NCI-H82 treated with DMSO at 0.1 percent for 48 hours (cell line): ENCODE measurements around the gene CHKA.

ENCODE experiments used
- DNase-seq: peaks from one replicate; lab custom pipeline; 2025; ENCODE audit not compliant: unreplicated experiment; lab: John Stamatoyannopoulos, UW

The CHKA gene

DNA sequence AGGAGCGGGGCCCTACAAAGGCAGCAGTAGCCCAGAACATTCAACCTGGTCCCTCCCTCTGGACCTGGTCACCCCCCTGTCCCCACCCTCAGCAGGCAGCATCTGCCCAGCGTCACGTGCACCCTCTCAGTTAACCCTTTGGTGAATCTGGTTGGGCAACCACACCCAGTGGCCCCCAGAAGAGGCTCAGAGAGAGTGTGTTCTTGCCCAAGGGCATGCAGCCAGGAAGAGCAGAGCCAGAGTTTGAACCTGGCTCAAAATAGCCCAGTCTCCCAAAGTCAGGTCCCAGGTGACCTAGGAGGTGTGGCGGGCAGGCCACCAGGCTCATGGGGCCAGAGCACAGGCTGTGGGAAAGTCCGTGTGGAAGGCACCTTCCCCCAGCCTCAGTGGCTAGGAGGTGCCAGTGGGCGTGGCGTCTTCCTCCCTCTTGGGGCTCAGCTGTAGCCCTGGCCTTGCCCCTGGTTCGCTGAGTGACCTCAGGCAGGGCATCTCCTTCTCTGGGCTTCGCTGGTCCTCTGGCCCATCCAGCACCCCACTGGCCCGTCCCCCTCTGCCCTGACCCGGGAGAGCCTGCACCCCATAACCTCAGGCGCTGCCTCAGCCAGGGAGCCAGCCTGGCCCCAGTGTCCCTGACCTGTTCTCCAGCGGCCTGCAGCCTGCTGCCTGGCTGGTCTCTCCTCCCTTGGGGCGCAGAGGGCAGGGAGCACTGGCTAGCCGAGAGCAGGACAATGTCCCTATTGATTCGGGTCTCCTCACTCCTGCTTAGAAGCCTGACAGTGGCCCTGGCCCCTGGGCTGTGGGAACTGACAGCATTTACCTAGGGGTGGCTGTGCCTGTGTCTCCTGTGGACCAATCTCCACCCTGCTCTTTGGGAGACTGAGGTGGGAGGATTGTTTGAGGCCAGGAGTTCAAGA, 104.0 kb downstream of the CHKA start:
- DNase-seq, result no peak

DNA sequence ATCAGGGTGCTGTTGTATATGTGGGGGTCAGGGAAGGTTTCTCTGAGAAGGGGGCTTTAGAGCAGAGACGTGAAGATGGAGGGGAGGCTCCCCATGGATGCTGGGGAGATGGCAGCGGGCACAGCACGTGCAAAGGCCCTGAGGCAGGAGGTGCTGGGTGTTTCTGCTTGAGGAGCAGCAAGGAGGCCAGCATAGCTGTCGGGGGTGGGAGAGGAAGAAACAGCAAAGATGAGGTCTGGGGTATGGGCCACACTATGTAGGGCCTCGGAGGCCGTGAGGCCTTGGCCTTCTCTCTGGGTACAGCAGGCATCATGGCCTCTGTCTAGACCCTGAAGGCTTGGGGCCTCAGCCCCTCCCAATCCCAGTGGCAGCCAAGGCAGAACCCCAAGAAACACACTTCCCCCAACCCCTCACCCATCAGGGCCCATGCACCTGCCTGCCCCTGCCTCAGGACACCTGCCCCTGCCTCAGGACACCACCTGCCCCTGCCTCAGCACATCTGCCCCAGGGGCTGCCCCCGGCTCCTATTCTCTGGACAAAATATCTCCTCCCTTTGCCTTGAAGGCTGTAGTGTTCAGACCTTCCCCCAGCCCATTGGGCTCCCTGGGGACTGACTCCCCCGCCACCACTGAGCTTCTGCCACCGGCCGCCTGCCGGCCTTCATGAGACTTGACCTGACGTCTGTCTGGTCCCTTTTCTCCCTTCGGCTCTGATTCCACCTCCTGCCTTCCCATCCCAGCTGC, 104.9 kb downstream of the CHKA start:
- DNase-seq, result no peak

DNA sequence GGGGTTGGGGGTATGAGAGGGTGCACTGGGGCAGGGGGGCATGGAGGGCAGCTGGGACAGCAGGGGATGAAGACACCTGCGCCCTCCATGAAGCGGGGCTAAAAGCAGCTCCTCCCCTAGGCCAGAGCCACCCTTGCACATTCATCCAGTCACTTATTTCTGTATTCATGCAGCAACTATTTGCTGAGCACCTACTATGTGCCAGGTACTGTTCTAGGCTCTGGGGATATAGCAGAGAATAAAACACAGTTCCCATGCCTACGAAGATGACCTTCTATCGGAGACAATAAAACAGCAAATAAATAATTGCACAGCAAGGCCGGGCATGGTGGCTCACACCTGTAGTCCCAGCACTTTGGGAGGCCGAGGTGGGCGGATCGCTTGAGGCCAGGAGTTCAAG, 105.7 kb downstream of the CHKA start:
- DNase-seq, result no peak

DNA sequence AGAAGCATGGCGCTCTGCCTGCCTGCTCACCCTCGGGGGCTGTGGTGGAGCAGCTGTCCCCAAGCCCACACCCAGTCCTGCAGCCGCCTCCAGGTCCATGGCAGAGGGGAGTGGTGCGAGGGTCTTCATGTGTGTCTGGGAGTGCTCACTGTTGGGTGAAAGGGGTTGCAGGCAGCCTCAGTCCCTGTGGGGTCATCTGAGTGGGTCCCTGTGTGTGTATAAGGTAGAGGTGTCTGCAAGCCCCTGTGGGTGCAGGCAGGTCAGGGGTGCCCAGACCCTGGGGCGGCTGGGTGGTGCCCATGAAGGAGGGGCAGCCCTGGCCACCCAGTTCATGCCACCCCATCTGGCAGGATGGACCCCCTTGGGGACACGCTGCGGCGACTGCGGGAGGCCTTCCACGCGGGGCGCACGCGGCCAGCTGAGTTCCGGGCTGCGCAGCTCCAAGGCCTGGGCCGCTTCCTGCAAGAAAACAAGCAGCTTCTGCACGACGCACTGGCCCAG, 106.2 kb downstream of the CHKA start:
- no peak for DNase-seq

DNA sequence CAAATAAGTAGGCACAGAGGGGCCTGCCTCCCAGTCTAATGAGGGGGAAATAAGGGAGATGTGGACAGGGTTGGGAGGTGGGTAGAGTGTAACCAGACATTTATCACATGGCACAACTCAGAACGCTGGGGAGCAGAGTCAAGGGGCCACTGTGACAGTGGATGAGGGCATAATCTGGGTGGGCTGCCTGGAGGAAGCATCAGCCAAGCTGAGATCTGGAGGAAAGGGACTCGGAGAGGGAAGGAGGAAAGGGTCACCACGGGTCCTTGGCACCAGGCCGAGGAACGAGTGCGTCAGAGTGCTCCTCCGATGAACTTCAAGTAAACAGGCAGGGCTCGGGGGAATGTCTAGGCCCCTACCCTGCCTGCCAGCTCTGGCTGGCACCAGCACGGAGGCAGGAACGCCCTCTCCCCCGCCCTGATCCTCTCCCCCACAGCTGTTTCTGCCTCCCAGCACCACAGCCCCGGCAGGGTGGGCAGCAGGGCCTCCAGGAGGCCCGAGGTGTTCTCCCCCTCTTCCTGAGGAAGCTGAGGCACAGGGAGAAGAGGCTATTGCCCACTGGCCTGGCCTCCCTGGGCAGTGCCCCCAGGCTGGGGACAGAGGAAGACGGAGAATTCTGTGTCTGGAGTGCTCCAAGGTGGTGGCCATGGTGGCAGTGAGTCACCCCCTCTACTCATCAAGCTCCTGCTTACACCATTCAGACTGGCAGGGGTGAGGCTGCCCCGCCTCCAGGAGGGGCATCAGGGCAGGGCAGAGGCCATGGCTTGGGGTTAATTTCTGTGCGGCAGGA, 106.8 kb downstream of the CHKA start:
- DNase-seq, result no peak

DNA sequence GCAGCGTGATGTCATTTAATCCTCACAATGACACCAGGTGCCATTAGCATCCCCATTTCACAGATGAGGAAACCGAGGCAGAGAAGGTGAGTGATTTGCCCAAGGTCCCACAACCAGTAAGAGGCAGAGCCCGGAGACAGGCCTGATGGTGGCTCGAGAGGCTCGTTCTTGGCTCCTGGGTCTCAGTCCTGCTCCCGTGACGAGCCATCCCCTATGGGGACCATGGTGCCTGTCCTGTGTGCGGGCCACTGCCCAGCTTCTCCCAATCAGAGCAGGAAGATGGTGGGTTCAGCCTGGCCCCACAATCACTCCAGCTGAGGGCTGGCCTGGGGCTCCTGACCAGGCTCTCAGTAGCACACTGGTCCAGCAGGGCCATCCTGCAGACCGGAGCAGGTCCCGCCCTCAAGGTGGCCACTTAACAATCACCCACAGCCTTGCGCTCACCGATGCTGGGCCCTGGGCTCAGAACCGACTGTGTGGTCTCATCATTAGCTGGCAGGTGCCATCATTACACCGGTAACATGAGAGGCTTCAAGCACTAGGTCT, 107.5 kb downstream of the CHKA start:
- DNase-seq, result no peak

DNA sequence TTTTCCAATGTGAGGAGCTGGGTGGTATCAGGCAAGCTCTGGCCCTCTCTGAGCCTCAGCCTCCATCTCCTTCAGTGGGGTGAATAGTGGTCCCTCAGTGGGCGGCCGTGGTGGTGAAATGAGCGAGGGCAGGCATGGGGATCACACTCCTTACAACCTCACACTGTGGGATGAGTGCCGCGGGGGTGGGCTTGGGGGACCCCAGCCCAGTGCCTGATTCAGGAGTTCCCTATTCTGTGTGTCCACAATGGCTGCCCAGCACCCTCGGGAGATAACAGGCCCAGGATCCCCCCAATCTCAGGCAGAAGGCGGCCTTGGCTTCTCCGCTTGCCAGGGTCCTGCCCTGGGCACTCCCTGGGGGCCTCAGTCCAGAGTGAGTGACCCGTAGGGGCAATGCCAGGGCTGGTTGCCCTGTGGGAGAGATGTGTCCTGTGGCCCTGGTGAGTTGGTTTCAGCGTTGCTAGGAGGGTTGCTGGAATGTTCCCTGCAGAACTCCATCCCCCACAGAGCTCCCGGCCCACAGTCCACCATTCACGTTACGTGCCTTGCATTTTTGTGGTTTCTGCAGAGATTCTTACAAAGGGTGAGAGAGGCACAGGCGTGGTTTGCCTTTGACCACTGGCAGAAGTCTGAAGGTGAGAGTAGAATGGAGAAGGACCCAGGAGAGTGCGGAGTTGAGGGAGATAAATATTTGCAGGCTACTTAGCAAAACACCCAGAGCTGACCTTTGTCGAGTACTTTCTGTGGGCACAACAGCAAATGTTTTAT, 108.2 kb downstream of the CHKA start:
- no peak for DNase-seq

DNA sequence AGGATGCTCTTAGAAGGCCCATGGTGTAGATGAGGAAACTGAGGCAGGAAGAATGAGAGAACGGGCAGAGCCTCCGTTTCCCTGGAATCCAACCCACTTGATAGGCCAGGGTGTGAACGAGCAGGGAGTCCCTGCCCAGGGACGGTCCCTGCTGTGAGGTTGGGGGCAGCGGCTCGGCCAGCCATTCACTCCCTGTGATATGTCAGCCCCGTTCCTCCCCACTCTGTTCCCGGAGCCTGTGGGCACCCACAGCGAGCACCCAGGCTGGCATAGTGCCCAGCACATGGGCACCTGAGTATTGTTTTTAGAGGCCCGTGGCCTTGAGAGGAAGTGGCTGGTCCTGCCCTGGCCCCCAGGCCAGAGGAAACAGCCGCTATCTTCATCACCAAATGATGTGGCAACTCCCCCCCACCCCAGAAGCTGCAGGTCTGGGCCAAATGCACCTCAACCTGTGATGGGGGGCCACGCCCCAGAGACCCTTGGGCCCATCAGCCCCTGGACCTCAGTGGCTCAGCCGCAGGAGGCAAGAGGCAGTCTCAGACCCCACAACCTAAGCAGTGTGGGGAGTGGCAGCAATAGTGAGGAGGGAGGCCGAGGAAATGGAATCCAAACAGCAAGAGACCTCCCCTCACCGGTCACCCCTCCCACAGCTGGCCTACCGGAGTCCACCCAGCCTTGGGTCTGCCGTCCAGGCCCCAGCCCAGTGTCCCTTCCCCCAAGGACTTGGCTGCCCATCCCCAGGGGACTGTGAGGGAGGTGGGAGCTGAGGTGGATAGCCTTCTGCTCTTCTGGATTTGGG, 108.9 kb downstream of the CHKA start:
- no peak for DNase-seq

DNA sequence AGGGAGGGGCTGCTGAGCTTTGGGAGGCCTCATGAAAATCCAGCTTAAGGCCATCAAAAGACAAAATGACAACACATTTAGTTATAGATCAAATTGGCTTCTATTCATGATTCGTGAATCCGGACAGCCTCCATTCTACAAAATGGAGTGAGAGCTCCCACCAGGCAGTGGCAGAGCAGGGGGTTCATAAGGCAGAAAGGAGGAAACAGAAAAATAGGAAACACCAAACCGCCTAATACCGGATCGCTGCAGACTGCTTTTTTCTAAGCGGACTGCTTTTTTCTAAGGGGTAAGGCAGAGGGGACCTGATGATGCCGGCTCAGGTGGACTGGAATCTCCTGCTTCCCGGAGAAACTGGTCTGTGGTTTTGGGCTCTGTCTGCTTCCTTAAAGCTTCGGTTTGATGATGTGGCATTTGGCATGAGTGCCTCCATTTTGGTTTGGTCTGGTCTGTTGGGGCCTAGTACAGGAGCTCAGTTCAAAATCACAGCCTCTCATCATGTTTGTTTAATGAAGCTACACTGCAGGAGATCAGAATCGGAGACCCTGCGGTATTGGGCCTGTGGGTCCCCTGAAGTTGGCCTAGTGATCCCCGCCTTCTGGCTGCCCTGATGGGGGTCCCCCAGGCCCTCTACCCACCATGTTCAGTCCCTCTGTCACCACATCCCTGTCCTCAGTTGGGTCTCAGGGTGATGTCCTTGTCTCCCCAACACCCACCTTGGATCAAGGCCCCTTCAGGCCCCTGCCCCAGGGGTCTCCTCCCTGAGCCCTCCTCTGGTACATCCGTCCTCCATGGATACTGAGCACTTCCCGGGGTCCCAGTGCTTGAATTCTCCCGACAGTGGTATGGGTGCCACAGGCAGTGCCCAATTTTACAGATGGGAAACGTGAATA, 109.9 kb downstream of the CHKA start:
- DNase-seq, result no peak

DNA sequence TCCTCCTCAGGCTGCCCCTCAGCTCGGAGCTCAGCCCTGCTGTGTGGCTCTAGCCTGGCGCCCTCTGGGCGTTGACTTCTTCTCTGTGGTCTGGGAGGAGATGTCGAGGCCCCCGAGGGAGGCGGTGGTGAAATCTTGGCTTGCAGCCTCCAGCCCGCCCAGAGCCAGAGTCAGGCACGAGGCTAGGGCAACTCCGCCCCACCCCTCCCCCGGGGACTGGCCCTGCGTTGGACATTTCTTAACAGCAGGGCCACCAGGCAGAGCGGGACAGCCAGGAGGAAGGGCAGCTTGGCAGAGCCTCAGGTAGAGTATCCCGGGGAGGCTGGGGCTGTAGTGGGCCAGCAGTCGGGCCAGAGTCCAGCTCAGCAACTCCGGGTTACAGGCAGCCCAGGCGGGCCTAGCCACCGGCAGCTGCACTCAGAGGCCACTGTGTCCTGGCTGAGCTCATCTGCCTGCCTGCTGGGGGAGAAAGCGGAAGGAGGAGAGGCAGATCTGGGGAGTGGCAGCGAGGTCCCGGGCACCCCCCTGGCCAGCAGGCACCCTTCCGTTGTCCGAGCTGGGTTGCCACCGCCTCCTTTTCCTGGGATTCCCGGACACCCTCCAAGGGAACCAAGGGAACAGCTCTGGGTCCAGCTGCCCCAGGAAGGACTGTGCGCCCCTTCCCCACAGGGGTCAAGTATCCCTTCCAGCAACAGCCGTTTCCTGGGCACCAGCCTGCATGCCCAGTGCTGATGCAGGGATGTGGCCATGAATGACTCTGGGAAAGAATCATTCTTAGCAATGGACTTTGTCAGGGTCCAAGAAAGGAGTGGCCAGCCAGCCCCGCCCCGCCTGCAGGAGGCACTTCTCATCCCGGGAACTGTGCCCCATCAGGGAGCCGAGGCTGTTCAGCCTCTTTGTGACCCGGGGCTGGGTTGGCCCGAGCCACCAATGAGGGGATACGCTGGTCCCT, 110.8 kb downstream of the CHKA start, which contains the start of gene ALDH3B1:
TSS of gene ALDH3B1 (plus strand) at position 238 of the 952 bp plus-strand sequence. CDS start 4,971 bp downstream, outside the sequence.
- DNase-seq, result no peak

DNA sequence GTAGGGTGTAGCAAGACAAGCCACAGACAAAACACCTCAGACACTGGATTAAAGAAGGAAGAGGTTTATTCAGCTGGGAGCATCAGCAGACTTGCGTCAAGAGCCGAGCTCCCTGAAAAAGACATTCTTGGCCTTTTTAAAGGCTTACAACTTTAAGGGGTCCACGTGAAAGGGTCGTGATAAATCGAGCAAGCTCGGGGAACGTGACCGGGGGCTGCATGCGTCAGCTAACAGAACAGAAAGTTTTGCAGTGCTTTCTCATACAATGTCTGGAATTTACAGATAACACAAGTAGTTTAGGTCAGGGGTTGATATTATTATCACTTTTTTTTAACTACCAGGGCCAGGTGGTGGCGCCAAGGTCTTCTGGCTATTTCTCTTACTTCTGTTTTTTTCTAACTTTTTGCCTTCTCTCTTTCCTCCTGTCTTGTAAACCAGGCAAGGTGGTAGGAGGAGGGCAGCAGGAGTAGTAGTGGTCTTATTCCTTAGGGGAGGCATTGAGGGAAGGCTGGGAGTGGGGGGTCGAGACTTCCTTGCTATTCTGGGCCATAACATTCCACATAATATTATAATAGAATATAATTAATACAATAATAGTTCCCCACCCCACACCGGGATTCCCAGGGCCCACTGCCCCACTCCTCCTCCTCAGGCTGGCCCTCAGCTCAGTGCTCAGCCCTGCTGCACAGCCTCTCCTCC, 111.6 kb downstream of the CHKA start:
- DNase-seq, result no peak

DNA sequence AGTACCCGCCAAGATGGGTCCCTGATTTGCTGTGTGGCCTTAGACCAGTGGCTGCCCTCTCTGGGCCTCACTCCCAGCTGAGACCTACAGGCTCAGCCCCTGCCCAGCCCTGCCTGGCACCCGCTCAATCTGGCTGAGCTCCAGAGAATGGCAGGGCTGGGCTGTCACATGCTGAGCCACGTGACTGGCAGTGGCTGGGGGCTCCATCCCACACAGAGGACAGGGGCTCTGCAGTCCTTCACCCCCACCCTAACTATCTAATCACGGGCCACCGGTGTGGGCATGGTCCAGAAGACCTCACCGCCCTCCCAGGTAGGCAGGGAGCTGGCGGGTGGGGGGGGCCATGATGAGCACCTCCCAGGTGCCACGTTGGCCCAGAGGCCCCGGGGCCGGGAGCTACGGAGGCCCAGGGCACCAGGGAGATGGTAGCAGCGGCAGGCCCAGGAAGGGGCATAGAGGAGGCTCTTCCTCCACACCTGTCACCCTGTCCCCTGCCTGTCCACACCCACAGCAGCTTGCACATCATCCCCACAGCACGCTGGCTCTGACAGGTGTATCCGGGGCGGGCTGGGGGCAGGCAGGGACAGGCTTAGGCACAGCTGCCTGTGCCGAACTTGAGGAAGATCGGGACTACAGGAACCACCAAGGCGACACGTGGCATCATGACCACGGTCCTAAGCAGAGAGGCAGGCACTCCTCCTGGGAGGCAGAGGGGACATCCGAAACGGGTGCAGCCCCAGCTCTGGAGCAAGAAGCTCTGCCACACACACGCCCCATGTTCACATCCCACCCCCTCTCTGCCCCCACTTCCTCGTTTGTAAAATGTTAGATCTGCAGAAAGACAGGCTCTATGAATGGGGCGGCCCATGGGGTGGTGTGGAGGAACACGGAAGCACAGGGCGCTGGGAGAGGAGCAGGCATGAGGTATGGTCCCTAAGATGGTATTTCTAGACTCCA, 112.5 kb downstream of the CHKA start:
- no peak for DNase-seq

DNA sequence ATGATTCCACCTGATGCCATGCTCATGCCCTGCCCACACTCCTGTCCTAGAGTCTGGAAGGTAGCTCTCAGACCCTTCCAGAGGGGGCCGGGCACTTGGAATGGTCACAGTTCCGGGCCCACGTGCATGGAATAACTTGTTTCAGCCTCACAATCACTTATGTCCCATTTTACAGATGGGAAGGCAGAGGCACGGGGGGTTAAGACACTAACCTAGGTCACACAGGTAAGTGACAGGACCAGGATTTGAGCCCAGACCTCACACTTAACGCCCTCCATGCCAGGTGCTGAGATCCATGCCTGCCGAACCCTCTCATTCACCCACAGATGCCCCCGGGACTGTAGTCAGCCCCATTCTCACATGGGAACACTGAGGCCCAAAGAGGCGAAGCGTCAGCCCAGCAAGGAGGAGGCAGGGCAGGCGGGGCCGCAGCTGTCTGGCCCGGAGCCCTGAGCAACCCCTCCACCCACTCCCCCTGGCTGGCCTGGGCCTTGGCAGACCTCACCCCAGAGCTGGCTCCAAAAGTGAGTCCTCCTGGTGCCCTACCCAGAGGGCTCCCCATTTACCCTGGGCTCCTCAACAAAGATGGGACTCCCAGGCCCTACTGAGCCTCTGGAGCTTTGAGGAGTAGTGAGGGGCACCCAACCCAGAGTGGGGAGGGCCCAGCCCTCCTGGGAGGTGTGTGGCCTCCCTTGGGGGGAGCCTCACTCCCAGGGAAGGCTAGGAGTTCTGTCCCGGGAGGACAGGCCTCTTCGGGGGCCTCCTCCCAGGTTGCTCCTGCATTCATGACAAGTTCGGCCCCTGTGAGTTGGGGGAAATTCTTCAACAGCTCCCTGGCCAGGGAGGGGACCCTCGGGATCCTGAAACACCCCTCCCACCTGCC, 113.4 kb downstream of the CHKA start:
- no peak for DNase-seq

DNA sequence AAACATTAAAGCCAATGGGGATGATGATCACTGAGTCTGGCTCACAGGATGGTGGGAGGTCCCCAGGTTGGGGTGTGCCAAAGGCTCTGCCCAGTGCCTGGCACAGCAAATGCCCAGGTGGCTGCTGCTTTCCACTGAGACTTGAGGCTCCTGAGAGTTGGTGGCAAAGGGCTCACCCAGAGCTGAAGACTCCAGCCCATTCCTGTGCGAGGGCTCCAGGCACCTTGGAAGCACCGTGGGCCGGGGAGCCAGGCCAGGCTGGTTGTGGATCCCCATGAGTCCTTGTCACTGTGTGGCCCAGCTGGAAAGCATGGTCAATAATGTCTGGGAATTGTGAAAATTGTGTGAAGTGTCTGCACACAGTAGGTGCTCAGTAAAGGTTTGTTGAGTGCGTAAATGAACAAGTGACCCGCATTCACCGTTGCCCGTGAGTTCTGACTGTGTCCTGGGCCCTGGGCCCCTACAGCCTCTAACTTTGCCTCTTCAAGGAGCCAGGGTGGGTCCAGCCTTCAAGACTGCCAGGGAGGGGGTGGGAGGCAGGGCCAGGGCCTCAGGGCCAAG, 114.5 kb downstream of the CHKA start:
- DNase-seq, result no peak
